Progenitor cell of endocrine pancreas (in vitro differentiated cells): Measurements from ENCODE around the gene C19orf25. TPM values are rescaled to one million over a fixed set of nuclear protein-coding genes. Genes with fewer than 3 reads are reported as not detected.

Experiments
- DNase-seq: peaks from one replicate; pipeline ENCODE4 v3.0.0; 2021; ENCODE audit warnings: low spot score; ENCODE audit not compliant: unreplicated experiment
- H3K27ac Mint-ChIP-seq: 2 replicates; pipeline ENCODE4 v1.8.0; 2021; ENCODE audit warnings: mild to moderate bottlenecking, moderate library complexity, mixed read lengths
- H3K27me3 Mint-ChIP-seq: 2 replicates; pipeline ENCODE4 v1.8.0; 2021; ENCODE audit warnings: mixed read lengths
- H3K36me3 Mint-ChIP-seq: 2 replicates; pipeline ENCODE4 v1.8.0; 2022; ENCODE audit warnings: mixed read lengths; ENCODE audit not compliant: insufficient read depth
- H3K4me1 Mint-ChIP-seq: 2 replicates; pipeline ENCODE4 v1.8.0; 2021; ENCODE audit warnings: low read depth, mixed read lengths
- H3K4me3 Mint-ChIP-seq: 2 replicates; pipeline ENCODE4 v1.8.0; 2021; ENCODE audit warnings: low read depth, mild to moderate bottlenecking, moderate library complexity, mixed read lengths
- H3K9me3 Mint-ChIP-seq: 2 replicates; pipeline ENCODE4 v1.8.0; 2021; ENCODE audit warnings: low read depth, mixed read lengths
- CTCF ChIP-seq: fragments of 200-600 bp; sonication (generic); IDR thresholded peaks from one replicate; pipeline ENCODE4 v1.5.0; 2021; ENCODE audit warnings: antibody characterized with exemption, mild to moderate bottlenecking; ENCODE audit not compliant: unreplicated experiment
- total RNA-seq: library from RNA; stranded (reverse); gene quantifications from 2 replicates; pipeline ENCODE4 v1.2.1, GENCODE V29; 2021

C19orf25 gene
- total RNA-seq, 1 donor from 2014 or later: 31.3 TPM

- TF ChIP-seq CTCF: no peak
- no peaks in the 10 kb centered on the region for H3K36me3 Mint-ChIP-seq
- H3K4me3 Mint-ChIP-seq: no peak overlapping the region
- no peaks in the 10 kb centered on the region for H3K9me3 Mint-ChIP-seq
- no peak overlapping the region for H3K27ac Mint-ChIP-seq
- peaks cover 2% of the 10 kb centered on the region for H3K4me1 Mint-ChIP-seq
- H3K27me3 Mint-ChIP-seq: peaks cover 25% of the 10 kb centered on the region
- DNase-seq: no peak
Observed at GRCh38 chr19:1469255-1470054, 9.6 kb downstream of the C19orf25 start.

GRCh38 chr19:1468821-1469254 is 10.2 kb downstream of the C19orf25 start:
- H3K9me3 Mint-ChIP-seq: no peaks in the 10 kb centered on the region
- no peak overlapping the region for H3K27ac Mint-ChIP-seq
- H3K4me3 Mint-ChIP-seq: no peak overlapping the region
- peaks cover 2% of the 10 kb centered on the region for H3K4me1 Mint-ChIP-seq
- no peak for DNase-seq
- no peaks in the 10 kb centered on the region for H3K36me3 Mint-ChIP-seq
- no peak for TF ChIP-seq CTCF
- H3K27me3 Mint-ChIP-seq: peaks cover 25% of the 10 kb centered on the region

GRCh38 chr19:1468274-1468820 is 10.7 kb downstream of the C19orf25 start:
- DNase-seq: no peak
- H3K9me3 Mint-ChIP-seq: no peaks in the 10 kb centered on the region
- peaks cover 23% of the 10 kb centered on the region for H3K27me3 Mint-ChIP-seq
- no peak overlapping the region for H3K27ac Mint-ChIP-seq
- no peaks in the 10 kb centered on the region for H3K36me3 Mint-ChIP-seq
- H3K4me1 Mint-ChIP-seq: peaks cover 2% of the 10 kb centered on the region
- H3K4me3 Mint-ChIP-seq: no peak overlapping the region
- TF ChIP-seq CTCF: no peak

DNA sequence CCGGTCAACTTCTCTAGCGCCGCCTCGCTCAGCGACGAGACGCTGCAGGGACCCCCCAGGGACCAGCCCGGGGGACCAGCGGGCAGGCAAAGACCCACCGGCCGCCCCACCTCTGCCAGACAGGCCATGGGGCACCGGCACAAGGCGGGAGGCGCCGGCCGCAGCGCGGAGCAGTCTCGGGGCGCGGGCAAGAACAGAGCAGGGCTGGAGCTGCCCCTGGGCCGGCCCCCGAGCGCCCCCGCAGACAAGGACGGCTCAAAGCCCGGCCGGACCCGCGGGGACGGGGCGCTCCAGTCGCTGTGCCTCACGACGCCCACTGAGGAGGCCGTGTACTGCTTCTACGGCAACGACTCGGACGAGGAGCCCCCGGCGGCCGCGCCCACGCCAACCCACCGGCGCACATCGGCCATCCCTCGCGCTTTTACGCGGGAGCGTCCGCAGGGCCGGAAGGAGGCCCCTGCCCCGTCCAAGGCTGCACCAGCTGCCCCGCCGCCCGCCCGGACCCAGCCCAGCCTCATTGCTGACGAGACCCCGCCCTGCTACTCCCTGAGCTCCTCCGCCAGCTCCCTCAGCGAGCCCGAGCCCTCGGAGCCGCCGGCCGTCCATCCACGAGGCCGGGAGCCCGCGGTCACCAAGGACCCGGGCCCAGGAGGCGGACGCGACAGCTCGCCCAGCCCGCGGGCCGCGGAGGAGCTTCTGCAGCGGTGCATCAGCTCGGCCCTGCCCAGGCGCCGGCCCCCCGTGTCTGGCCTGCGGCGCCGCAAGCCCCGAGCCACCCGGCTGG is 11.3 kb downstream of the C19orf25 start:
- DNase-seq: no peak
- Mint-ChIP-seq H3K36me3 (no peaks in the 10 kb centered on the region), H3K27me3 (peaks cover 18% of the 10 kb centered on the region), H3K27ac (no peak overlapping the region), H3K9me3 (no peaks in the 10 kb centered on the region), H3K4me1 (peaks cover 2% of the 10 kb centered on the region), H3K4me3 (no peak overlapping the region)
- TF ChIP-seq CTCF: no peak

DNA sequence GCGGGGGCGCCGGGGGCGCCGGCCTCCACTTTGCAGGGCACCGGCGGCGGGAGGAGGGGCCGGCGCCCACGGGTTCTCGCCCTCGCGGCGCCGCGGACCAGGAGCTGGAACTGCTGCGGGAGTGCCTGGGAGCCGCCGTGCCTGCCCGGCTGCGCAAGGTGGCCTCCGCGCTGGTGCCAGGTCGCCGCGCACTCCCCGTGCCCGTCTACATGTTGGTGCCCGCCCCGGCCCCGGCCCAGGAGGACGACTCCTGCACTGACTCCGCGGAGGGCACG is 11.9 kb downstream of the C19orf25 start:
- Mint-ChIP-seq H3K9me3 (no peaks in the 10 kb centered on the region), H3K4me1 (peaks cover 2% of the 10 kb centered on the region), H3K36me3 (no peaks in the 10 kb centered on the region), H3K4me3 (no peak overlapping the region), H3K27ac (no peak overlapping the region), H3K27me3 (peaks cover 17% of the 10 kb centered on the region)
- TF ChIP-seq CTCF: no peak
- DNase-seq: no peak
